GM12864 (cell line): ENCODE results near the gene CYTH4.

ENCODE experiments used
- DNase-seq: peaks from one replicate; pipeline ENCODE4 v3.0.0-alpha.2; 2011; ENCODE audit warnings: low read depth
- H3K4me3 ChIP-seq: 2 replicates; pipeline ENCODE4 v1.5.1; 2011; ENCODE audit warnings: mild to moderate bottlenecking, low read depth, low read length, control low read depth
- TF ChIP-seq, protein P1 (sequence below): IDR thresholded peaks from 2 replicates; pipeline ENCODE4 v1.5.1; 2011; ENCODE audit warnings: low read depth, mild to moderate bottlenecking, moderate library complexity, low read length, control low read depth, inconsistent platforms; ENCODE audit errors: missing control alignments

CYTH4 gene

DNA sequence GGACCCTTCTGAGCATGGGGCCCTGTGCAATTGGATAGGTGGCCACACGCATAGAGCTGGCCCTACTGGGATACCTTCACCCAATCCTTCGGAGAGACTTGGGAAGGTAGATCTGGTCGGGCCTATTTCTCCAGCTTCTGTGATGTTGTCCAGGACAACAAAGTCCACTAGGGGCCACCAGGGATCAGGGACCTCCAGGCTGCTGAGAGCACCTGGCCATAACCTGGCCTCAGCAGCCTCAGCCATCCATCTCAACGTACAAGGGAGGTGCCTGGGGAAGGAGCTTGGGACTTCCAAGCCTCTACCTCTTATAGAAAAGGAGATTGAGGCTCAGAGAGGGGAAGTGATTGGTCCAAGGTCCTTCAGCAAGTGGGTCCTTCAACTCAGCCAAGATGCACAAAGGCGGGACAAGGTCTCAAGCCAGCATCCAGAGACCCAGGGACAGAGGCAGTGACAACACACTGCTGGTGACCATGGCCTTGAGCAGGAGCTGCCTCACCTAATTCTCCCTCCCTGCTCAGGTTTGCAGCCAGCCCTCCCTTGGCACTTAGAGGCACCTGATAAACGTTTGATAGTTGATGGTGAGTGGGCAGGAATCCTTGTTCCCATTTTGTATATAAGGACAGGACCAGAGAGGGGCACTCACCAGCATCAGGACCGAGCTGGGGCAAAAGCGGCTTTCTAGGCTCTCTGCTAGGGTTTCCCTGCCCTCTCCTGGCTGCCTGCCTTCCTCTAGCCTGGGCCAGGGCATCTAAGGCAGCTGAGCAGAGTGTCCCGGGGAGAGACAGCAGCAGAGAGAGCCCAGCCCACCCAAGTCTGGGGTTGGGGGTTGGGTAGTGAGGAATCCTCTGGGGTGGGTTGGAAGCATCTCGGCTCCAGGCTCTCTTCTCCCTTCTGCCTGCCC, 42.7 kb upstream of the CYTH4 start:
- TF ChIP-seq, protein P1, sequence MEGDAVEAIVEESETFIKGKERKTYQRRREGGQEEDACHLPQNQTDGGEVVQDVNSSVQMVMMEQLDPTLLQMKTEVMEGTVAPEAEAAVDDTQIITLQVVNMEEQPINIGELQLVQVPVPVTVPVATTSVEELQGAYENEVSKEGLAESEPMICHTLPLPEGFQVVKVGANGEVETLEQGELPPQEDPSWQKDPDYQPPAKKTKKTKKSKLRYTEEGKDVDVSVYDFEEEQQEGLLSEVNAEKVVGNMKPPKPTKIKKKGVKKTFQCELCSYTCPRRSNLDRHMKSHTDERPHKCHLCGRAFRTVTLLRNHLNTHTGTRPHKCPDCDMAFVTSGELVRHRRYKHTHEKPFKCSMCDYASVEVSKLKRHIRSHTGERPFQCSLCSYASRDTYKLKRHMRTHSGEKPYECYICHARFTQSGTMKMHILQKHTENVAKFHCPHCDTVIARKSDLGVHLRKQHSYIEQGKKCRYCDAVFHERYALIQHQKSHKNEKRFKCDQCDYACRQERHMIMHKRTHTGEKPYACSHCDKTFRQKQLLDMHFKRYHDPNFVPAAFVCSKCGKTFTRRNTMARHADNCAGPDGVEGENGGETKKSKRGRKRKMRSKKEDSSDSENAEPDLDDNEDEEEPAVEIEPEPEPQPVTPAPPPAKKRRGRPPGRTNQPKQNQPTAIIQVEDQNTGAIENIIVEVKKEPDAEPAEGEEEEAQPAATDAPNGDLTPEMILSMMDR, result no peak
- H3K4me3 ChIP-seq, result no peak overlapping the region
- DNase-seq, result no peak

- H3K4me3 ChIP-seq, result no peak overlapping the region; the same call in 1 of the 2 replicates
- TF ChIP-seq, protein P1, result no peak
- no peak for DNase-seq
Measured at GRCh38 chr22:37240240-37240940, 41.9 kb upstream of the CYTH4 start.

GRCh38 chr22:37240941-37241320, 41.4 kb upstream of the CYTH4 start:
- TF ChIP-seq, protein P1, result no peak
- DNase-seq, result no peak
- H3K4me3 ChIP-seq, result peak overlapping the region; percentile 98

- TF ChIP-seq, protein P1, result no peak
- no peak for DNase-seq
Measured at GRCh38 chr22:37241351-37242142, 40.8 kb upstream of the CYTH4 start.

GRCh38 chr22:37242395-37242918, 39.9 kb upstream of the CYTH4 start:
- H3K4me3 ChIP-seq, result peak overlapping the region; percentile 98
- peak; percentile 86 for DNase-seq
- TF ChIP-seq, protein P1, result no peak

More at GRCh38 chr22:37241351-37242142, 40.8 kb upstream of the CYTH4 start:
- peak overlapping the region; percentile 98 for H3K4me3 ChIP-seq

- H3K4me3 ChIP-seq, result peak overlapping the region; percentile 98
- DNase-seq, result no peak
- TF ChIP-seq, protein P1, result no peak
Measured at GRCh38 chr22:37243402-37244113, 38.8 kb upstream of the CYTH4 start.
